Activated CD4-positive, alpha-beta T cell treated with anti-CD3 and anti-CD28 coated beads, Interleukin-2, amount 50 U/mL, for 1 hour (primary cell): ENCODE data around the gene MAN2A1.
"Not testable (repeated sequence)": the region's sequence is repeated elsewhere in the genome, so short reads cannot be mapped to it uniquely, and the experiment has no call there.

Experiments
- DNase-seq: peaks from one replicate; pipeline ENCODE4 v3.0.0-alpha.2; 2020

MAN2A1 gene

GRCh38 chr5:109760130-109760529 is 70.4 kb downstream of the MAN2A1 start:
- DNase-seq, result not testable (repeated sequence)

GRCh38 chr5:109762821-109763220 is 73.1 kb downstream of the MAN2A1 start:
- no peak for DNase-seq

- no peak for DNase-seq
These were observed 77.7 kb downstream of the MAN2A1 start for GRCh38 chr5:109767184-109767995.

- no peak for DNase-seq
These were observed 78.3 kb downstream of the MAN2A1 start for GRCh38 chr5:109767997-109768396.

GRCh38 chr5:109769597-109770291 is 80.0 kb downstream of the MAN2A1 start:
- no peak for DNase-seq

GRCh38 chr5:109775130-109775529 is 85.4 kb downstream of the MAN2A1 start:
- DNase-seq, result no peak

DNA sequence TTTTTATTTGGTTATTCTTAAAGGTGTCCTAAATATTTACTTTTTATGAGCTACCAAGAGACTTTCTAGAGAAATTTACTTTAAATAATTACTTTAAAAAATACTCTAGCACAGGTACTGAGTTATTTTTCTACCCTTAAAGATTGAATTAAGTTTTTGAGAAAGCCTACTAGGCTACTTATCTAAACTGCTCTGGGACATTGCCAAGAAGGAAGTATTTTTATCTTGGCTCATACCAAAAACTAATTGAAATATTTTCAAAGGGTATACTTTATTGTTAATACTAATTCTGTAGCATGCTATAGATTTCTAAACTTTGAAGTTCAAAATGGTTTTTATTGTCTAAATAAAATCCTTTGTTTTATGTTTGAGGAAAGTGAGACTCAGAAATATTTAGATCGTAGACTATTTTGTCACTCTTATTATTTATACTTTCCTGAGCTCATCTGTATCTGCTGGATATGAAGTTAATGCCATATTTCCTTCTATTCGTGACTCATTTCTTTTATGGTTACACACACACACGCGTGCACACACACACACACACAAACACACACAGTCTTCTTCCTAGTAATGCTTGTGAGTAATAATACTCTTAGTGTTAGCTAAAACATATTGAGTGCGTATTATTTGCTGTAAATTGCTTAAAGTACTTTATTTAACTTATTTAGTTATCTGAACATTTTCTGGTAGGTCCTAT is 89.5 kb downstream of the MAN2A1 start:
- DNase-seq, result no peak

DNA sequence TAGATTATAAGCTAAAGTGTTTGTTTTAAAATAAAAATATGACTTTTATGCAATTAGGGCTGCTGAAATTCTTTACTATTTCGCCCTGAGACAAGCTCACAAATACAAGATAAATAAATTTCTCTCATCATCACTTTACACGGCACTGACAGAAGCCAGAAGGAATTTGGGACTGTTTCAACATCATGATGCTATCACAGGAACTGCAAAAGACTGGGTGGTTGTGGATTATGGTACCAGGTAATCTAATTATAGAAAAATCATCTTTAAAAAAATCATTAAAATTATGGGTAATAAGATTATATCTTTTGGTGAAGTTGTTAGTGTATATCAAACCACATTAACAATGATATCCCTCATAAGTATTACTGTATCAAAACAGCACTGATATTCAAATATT is 95.0 kb downstream of the MAN2A1 start:
- DNase-seq, result no peak

DNA sequence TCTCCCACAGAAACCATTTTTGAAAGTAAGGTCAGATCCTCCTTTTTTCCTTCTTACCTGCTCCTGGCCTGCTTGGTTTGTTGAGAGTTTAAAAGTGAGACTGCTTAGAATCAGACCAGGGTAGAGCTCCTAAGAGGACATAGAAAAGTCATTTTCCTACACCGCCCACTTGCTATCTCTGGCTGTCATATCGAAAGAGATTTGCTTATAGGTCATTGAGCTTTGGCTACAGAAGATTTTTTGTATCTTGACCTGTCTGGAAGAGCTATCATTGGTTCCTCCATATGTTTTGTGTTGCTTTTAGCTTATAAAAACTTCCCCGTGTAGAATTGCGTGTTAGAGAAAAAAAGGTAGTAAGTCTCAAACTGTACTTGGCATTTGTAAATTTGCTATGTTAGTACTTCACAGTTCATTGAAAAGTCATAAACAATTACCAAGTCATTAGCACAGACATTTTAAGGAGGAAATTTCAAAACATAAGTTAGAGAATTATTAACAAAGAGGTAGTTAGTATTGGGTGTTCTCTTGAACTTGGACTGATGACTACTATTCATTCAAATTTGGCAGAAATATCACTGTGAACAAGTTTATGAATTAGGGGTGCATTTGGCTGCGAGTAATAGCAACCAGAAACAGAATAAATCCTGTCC is 96.6 kb downstream of the MAN2A1 start:
- DNase-seq, result no peak

- no peak for DNase-seq
These were observed 98.9 kb downstream of the MAN2A1 start for GRCh38 chr5:109788596-109788995.

- no peak for DNase-seq
These were observed 102.9 kb downstream of the MAN2A1 start for GRCh38 chr5:109792613-109793012.

DNA sequence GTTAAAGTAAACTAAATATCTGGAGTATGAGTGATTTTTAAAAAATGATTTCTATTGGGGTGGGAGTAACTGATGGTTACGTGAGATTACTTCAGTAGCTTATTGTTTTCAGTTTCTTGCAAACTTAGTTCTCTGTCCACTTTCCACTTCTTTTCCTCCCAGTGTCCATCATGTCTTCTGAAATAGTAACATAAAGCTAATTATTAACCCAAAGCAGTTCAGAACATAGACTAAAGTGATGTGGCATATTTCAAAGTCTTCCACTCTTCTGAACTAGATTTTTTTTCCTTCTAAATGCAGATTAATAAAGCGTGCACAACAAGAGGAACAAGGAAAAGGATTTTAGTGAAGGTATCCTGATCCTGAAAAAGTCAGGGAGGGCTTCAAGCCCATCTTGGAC is 114.1 kb downstream of the MAN2A1 start:
- no peak for DNase-seq

- DNase-seq, result no peak
These were observed 115.7 kb downstream of the MAN2A1 start for GRCh38 chr5:109805472-109805871.

DNA sequence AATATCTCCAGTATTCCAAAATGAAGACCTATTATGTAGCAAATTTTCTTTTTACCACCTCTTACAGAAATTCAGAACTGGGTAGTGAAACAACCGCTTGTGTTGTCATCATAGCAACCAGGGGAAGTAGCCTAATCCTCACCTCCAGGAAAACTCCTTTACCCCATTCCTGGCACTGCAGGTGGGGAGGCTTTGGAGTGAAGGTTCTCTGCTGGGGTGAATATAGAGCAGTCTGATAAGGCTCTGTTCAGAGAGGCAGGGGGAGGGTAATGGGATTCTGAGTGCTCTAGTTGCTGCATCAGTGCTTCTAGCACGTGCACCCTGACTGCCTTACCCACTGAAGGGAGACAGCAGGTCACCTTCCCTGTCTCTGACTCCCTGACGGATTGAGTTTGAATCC is 116.2 kb downstream of the MAN2A1 start:
- no peak for DNase-seq

DNA sequence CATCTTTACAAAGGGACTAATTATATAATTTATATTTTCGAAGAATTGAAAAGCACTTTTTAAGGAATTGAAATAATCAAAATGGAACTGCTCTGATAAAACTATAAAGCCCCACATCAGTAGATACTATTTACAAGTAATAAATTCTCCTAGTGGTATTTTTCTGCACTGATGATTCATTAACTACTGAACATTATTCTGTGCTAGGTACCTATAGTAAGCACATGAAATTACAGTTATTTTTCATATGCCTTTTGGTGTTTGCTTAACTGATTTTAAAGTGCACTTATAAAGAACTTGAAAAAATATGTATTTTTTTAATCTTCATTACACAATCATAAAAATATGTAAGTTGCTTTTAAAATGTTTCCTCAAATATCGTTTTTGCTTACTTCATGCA is 123.0 kb downstream of the MAN2A1 start:
- DNase-seq, result no peak

- no peak for DNase-seq
These were observed 127.0 kb downstream of the MAN2A1 start for GRCh38 chr5:109816732-109817131.

DNA sequence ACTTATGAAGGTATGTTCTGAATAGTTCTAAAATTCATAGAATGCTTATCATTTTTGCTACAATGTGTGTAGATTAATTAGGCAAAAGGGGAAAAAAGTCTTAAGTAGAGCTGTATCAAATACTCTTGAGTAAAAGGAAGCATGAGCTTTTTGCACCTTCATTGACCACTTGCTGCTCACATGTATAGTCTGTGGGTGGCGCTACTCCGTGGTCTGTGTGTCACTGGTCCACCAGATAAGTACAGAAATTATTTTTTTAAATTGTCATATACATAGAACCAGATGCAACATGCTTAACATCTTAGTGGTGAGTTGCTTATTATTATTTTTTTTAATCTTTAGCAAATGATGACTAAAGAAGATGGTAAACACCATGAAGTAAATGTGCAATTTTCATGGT is 130.2 kb downstream of the MAN2A1 start:
- no peak for DNase-seq

GRCh38 chr5:109823597-109823996 is 133.9 kb downstream of the MAN2A1 start:
- no peak for DNase-seq

- no peak for DNase-seq
These were observed 135.7 kb downstream of the MAN2A1 start for GRCh38 chr5:109825450-109825849.

GRCh38 chr5:109826426-109826825 is 136.7 kb downstream of the MAN2A1 start:
- DNase-seq, result no peak

GRCh38 chr5:109829331-109829730 is 139.6 kb downstream of the MAN2A1 start:
- no peak for DNase-seq

- no peak for DNase-seq
These were observed 141.3 kb downstream of the MAN2A1 start for GRCh38 chr5:109830955-109831502.
